Activated CD4-positive, alpha-beta T cell treated with anti-CD3 and anti-CD28 coated beads for 24 hours (primary cell): ENCODE data around the gene CTXND2.
"Not testable (repeated sequence)": the region's sequence is repeated elsewhere in the genome, so short reads cannot be mapped to it uniquely, and the experiment has no call there.

ENCODE experiments used
- DNase-seq, 2 donors: peaks; one replicate each; pipeline ENCODE4 v3.0.0-alpha.2; 2020; ENCODE audit warnings: low read depth in 2 of 2

CTXND2 gene

DNA sequence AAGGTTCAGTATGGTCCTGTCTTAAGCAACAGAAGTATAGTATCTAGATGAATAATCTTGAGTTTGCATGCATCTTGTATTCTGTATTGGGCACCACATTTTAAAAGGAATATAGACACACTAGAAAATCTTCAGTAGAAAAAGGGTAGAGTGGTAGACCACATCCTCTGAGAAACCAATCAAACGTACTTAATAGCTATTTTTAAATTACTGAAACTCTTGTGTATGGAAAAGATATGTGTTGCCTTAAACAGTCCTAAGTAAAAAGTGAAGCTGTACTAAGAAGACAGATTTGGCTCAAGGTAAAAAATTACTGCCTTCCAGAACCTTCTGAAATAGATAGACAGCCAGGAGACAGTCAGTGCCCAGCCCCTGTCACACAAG, 3.1 kb downstream of the CTXND2 start:
- no peak for DNase-seq

- no peak for DNase-seq
These were observed 6.5 kb downstream of the CTXND2 start for GRCh38 chr1:150893336-150893913.

- DNase-seq, result no peak
These were observed 8.7 kb downstream of the CTXND2 start for GRCh38 chr1:150895618-150896017.

DNA sequence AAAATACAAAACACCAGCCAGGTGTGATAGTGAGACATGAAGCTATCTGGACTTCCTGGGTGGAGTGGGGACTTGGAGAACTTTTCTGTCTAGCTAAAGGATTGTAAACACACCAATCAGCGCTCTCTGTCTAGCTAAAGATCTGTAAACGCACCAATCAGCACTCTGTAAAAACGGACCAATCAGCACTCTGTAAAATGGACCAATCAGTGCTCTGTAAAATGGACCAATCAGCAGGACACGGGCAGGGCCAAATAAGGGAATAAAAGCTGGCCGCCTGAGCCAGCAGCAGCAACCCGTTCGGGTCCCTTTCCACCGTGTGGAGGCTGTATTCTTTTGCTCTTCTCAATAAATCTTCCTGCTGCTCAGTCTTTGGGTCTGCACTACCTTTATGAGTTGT, 12.9 kb downstream of the CTXND2 start:
- not testable (repeated sequence) for DNase-seq

GRCh38 chr1:150902346-150902745, 15.4 kb downstream of the CTXND2 start:
- no peak for DNase-seq

DNA sequence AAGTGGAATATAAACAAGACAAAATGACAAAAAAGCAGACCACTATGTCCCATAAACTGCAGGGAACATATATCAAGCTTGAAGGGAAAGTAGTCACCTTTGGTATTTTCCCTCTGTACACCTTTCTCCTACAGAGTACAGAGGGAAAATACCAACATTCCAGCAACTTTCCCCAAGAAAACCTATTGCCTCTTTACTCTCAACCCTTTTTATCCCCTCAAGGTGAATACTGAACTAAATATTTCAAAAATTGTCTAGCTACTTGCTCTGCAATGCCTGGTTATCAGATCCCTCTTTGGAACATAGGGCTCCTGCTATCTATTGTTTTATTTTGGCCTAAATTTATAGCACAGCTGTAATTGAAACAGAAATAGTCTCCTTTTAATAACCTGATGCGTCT, 15.8 kb downstream of the CTXND2 start:
- no peak for DNase-seq

DNA sequence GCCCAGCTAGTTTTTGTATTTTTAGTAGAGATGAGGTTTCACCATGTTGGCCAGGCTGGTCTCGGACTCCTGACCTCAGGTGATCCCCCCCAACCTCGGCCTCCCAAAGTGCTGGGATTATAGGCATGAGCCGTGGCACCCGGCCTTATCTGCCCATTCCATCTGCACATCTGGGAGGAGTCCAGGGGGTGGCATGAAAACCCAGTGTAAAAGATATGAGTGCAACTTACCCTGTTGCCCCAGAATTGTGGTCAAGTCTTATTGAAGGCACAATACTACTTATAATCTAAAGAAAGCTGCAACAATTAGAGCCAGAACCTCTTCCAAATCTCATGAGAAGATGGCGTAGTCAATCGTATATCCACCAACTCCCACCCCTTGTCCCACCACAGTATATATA, 18.4 kb downstream of the CTXND2 start:
- no peak for DNase-seq

- no peak for DNase-seq
These were observed 19.4 kb downstream of the CTXND2 start for GRCh38 chr1:150906329-150906728.

GRCh38 chr1:150906813-150907212, 19.9 kb downstream of the CTXND2 start:
- no peak for DNase-seq

DNA sequence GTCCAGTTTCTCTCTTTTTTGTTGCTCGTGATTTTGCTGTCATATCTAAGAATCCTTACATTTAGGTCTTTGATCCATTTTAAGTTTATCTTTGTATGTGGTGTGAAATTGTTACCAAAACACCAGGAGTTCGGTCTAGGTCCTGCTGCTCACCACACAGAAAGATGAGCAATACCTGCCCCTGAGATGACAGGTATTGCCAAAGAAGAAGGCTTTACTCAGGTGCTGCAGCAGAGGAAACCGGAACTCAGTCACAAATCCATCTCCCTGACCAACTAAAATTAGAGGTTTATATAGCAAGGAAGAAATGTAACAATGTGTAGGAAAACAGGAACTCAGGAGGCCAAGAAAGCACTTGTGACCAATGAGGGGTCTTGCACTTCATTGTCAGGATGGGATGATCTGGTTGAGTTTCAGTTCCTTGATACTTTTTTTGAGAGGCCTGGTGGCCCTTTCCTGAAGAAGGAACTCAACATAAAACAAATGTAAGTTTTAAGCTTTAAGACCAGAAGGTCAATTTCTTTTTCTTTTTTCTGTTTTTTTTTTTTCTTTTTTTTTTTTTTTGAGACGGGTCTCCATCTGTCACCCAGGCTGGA, 22.7 kb downstream of the CTXND2 start:
- no peak for DNase-seq

GRCh38 chr1:150912623-150913022, 25.7 kb downstream of the CTXND2 start:
- DNase-seq, result no peak

DNA sequence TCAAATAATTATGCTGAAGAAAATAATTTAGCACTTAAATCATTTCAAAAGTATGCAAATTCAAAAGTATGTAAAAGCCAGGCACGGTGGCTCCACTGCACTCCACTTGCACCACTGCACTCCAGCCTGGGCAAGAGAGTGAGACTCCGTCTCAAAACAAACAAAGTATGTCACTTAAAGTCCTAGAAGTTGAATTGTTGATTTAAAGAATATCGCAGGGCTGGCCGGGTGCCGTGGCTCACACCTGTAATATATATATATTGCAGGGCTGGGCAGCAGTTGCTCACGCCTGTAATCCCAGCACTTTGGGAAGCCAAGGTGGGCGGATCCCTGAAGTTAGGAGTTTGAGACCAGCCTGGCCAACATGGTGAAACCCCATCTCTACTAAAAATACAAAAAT, 30.5 kb downstream of the CTXND2 start:
- DNase-seq, result no peak

- peak; percentile 69 to 81 for DNase-seq
These were observed 35.6 kb downstream of the CTXND2 start for GRCh38 chr1:150922519-150922975.

DNA sequence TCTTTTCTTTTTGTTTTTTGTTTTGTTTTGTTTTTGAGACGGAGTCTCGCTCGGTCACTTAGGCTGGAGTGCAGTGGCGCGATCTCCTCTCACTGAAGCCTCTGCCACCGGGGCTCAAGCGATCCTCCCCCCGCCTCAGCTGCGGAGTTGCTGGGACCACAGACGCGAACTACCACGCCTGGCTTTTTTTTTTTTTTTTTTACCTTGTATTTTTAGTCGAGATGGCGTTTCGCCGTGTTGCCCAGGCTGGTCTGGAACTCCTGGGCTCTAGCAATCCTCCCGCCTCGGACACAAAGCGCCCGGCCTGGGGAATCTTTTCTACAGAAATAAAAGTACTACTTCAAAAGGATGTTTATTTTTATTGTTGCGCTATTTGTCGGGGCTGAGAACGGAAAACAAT, 38.1 kb downstream of the CTXND2 start:
- DNase-seq, result no peak

DNA sequence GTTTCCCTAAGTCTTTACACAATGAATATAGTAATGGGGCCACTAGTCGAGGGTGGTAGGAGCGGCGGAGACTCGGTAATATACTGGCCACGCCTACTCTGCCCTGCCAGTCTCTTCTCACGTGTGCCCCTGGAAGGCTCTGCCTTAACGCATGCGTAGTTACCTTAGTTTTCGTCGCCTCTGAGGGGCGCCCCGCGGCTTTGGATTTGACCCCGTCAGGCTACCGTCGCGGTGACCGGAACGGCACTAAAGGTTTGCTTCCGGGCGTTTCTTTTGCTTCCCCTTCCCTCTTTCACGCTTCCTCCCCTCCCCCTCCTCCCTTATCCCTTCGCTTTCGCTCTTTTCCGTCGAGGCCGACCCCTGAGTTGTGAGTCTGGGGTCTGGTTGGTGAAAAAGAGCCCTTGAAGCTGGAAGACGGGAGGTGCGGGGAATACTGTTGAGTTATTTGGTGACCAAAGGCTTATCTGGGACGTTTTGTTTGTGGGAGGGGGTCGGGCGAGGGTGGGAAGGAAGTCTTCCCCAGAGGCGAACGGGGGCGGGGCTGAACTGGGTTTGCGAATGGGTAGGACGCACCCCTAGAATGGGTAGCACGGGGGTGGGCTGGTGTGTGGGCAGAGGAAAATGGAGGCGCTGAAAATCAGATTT, 39.3 kb downstream of the CTXND2 start, which contains the start of gene SETDB1:
Gene SETDB1, plus strand, starts transcription at position 267 of the 645 bp plus-strand sequence. CDS start 1,352 bp downstream, outside the sequence.
- peak; percentile 85 to 92 for DNase-seq

DNA sequence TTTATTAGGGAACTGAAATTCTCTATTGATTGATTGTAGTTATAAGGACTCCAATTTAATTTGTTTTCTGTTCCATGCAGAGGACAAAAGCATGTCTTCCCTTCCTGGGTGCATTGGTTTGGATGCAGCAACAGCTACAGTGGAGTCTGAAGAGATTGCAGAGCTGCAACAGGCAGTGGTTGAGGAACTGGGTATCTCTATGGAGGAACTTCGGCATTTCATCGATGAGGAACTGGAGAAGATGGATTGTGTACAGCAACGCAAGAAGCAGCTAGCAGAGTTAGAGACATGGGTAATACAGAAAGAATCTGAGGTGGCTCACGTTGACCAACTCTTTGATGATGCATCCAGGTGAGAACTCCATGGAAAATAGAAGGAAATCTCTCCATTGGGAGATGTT, 40.7 kb downstream of the CTXND2 start:
- no peak for DNase-seq

GRCh38 chr1:150928286-150928685, 41.4 kb downstream of the CTXND2 start:
- no peak for DNase-seq

DNA sequence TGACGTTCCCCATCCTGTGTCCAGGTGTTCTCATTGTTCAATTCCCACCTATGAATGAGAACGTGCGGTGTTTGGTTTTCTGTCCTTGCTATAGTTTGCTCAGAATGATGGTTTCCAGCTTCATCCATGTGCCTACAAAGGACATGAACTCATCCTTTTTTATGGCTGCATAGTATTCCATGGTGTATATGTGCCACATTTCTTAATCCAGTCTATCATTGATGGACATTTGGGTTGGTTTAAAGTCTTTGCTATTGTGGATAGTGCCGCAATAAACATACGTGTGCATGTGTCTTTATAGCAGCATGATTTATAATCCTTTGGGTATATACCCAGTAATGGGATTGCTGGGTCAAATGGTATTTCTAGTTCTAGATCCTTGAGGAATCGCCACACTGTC, 41.8 kb downstream of the CTXND2 start:
- DNase-seq, result not testable (repeated sequence)

GRCh38 chr1:150931773-150932172, 44.8 kb downstream of the CTXND2 start:
- DNase-seq, result no peak

GRCh38 chr1:150944856-150945255, 57.9 kb downstream of the CTXND2 start:
- DNase-seq, result no peak

GRCh38 chr1:150954708-150955107, 67.8 kb downstream of the CTXND2 start:
- DNase-seq, result no peak

GRCh38 chr1:150955280-150955679, 68.3 kb downstream of the CTXND2 start:
- DNase-seq, result no peak

GRCh38 chr1:150957666-150958065, 70.7 kb downstream of the CTXND2 start:
- no peak for DNase-seq
